DND-41 (cell line): ENCODE measurements around the gene EPHB2.

Experiments
- ATAC-seq: fragments of 200-7000 bp; cut with Tn5 transposase; 3 replicates; pipeline ENCODE4 v1.9.1; 2021; ENCODE audit warnings: low read depth; ENCODE audit not compliant: insufficient read depth
- DNase-seq: peaks from one replicate; pipeline ENCODE4 v3.0.0-alpha.2; 2020
- H2AFZ ChIP-seq: 2 replicates; pipeline ENCODE4 v1.6.0; 2012; ENCODE audit warnings: low read depth, low read length
- H3K27ac ChIP-seq: 2 replicates; pipeline ENCODE4 v1.5.1; 2012; ENCODE audit warnings: low read length, inconsistent platforms
- H3K27me3 ChIP-seq: fragments of 200-600 bp; sonication (generic); 2 replicates; pipeline ENCODE4 v1.6.0; 2012; ENCODE audit warnings: low read length, mild to moderate bottlenecking, inconsistent platforms; ENCODE audit not compliant: insufficient read depth, poor library complexity
- H3K36me3 ChIP-seq: 2 replicates; pipeline ENCODE4 v1.5.1; 2012; ENCODE audit warnings: low read length, inconsistent platforms; ENCODE audit not compliant: insufficient read depth
- H3K4me1 ChIP-seq: 2 replicates; pipeline ENCODE4 v1.5.1; 2012; ENCODE audit warnings: mild to moderate bottlenecking, low read length; ENCODE audit not compliant: insufficient read depth
- H3K4me2 ChIP-seq: 2 replicates; pipeline ENCODE4 v1.6.0; 2012; ENCODE audit warnings: mild to moderate bottlenecking, moderate library complexity, low read length, inconsistent platforms; ENCODE audit not compliant: insufficient read depth
- H3K4me3 ChIP-seq, 2 experiments: fragments of 200-600 bp in 1 of 2; shearing (Covaris generic) in 1 of 2; 2 replicates each; pipeline ENCODE4 v1.5.1; 2012 to 2016; ENCODE audit warnings: inconsistent platforms in 2 of 2, low read length in 2 of 2, mild to moderate bottlenecking in 2 of 2, low read depth in 1 of 2, moderate library complexity in 1 of 2
- H3K79me2 ChIP-seq: 2 replicates; pipeline ENCODE4 v1.6.0; 2012; ENCODE audit warnings: low read length, inconsistent platforms; ENCODE audit not compliant: insufficient read depth
- H3K9ac ChIP-seq: 2 replicates; pipeline ENCODE4 v1.6.0; 2012; ENCODE audit warnings: low read depth, mild to moderate bottlenecking, inconsistent platforms, low read length, moderate library complexity
- H3K9me3 ChIP-seq: 2 replicates; pipeline ENCODE4 v1.5.1; 2012; ENCODE audit warnings: low read length, moderate library complexity, mild to moderate bottlenecking, inconsistent platforms; ENCODE audit not compliant: insufficient read depth, severe bottlenecking
- H4K20me1 ChIP-seq: 2 replicates; pipeline ENCODE4 v1.6.0; 2012; ENCODE audit warnings: low read length; ENCODE audit not compliant: insufficient read depth
- EZH2 ChIP-seq: IDR thresholded peaks from 3 replicates; pipeline ENCODE4 v1.6.1; 2012; ENCODE audit warnings: borderline replicate concordance, low read depth, mild to moderate bottlenecking, moderate library complexity, low read length, inconsistent platforms; ENCODE audit not compliant: severe bottlenecking
- TF ChIP-seq, protein P1 (sequence below): IDR thresholded peaks from 2 replicates; pipeline ENCODE4 v1.5.1; 2012; ENCODE audit warnings: borderline replicate concordance, low read length, moderate library complexity, mild to moderate bottlenecking; ENCODE audit not compliant: poor library complexity, severe bottlenecking; ENCODE audit errors: extremely low read depth

EPHB2 gene

DNA sequence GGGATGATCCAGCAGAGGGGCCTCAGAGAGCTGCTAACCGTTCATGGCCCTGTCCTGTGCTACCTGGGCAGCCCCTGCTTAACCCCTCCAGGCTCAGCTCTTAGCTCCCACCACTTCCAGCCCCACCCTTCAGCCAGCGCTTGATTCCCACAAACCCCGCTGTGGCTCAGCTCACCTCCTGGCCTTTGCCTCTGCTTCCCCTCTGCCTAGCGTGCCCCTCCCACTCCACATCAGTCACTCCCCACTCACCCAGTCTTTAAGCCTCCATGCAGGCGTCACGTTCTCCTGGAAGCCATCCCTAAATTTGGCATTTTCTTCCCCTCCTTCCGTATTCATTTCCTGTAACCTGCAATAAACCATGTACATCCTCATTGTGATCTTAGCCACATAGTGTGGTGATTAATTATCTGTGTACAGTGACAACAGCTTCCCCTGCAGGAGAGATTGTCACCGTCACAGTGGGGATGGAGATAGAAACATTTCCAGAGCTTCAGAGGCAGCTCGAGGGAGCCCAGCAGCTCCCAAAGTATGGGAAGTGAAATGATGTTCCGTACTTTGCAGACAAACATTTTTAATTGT lies 65.5 kb downstream of the EPHB2 start:
- no peak for ATAC-seq
- Histone ChIP-seq H3K79me2 (no peaks in the 10 kb centered on the region), H3K9me3 (no peaks in the 10 kb centered on the region), H3K9ac (no peak overlapping the region), H3K4me3 (no peak overlapping the region), H3K27ac (no peak overlapping the region), H3K36me3 (no peaks in the 10 kb centered on the region), H3K27me3 (peaks cover 7% of the 10 kb centered on the region), H2AFZ (no peak overlapping the region), H4K20me1 (no peaks in the 10 kb centered on the region; the same call in 1 of the 2 replicates), H3K4me1 (no peaks in the 10 kb centered on the region), H3K4me2 (no peak overlapping the region)
- TF ChIP-seq EZH2: no peak
- TF ChIP-seq, protein P1, sequence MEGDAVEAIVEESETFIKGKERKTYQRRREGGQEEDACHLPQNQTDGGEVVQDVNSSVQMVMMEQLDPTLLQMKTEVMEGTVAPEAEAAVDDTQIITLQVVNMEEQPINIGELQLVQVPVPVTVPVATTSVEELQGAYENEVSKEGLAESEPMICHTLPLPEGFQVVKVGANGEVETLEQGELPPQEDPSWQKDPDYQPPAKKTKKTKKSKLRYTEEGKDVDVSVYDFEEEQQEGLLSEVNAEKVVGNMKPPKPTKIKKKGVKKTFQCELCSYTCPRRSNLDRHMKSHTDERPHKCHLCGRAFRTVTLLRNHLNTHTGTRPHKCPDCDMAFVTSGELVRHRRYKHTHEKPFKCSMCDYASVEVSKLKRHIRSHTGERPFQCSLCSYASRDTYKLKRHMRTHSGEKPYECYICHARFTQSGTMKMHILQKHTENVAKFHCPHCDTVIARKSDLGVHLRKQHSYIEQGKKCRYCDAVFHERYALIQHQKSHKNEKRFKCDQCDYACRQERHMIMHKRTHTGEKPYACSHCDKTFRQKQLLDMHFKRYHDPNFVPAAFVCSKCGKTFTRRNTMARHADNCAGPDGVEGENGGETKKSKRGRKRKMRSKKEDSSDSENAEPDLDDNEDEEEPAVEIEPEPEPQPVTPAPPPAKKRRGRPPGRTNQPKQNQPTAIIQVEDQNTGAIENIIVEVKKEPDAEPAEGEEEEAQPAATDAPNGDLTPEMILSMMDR: no peak
- DNase-seq: no peak

DNA sequence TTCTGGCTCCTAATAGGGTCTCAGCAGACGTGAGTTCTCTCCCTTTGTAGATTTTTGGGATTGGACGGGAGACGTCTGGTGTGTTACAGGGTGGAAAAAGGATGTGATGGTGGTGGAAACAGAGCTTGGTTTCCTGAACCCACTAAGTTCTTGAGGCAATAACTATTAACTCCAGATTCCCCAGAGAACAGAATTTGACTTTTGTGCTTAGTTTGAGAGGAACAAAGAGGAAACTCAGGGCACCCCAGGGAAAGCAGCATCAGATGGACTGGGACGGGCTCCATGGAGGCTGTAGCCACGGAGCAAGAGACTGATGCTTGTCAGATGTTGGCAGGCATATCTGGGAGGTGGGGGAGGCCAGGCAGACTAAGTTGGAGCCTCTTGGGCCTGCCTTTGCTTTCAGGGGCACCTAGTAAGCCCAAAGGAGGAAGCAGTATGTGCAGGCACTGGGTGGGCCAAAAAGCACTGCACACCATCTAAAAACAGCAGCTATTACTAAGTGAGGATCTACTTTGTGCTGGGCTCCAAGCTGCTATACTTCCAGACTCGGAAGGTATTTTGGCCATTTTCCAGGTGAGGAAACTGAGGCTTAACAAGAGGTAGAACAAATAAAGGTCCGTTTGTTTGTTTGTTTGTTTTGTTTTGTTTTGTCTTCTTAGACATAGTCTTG lies 66.9 kb downstream of the EPHB2 start:
- no peaks in the 10 kb centered on the region for H3K4me1 ChIP-seq
- no peaks in the 10 kb centered on the region; the same call in 1 of the 2 replicates for H4K20me1 ChIP-seq
- no peaks in the 10 kb centered on the region for H3K36me3 ChIP-seq

DNA sequence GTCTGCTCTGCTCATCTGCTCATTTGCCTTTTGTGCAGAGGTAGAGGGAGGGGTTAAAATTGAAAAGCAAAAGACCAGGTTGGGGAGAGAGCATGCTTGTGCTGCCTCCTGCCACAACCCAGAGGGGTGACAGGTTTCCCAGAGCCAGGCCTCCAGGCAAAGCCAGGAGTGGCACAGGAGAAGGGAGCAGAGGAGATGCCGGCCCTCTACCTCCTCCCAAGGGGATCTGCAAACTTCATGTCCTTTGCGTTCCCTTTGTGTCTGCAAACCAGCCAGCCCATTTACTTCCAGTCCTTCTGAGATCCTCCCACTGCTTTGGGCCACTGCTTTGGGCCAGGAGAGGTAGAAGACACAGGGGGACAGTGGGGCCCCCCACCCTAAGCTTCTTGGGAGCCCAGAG lies 67.8 kb downstream of the EPHB2 start:
- no peak for TF ChIP-seq EZH2
- TF ChIP-seq, protein P1: no peak
- ATAC-seq (no peak), DNase-seq (no peak)
- Histone ChIP-seq H3K4me3 (no peak overlapping the region), H3K79me2 (no peaks in the 10 kb centered on the region), H3K4me2 (no peak overlapping the region), H3K9me3 (no peaks in the 10 kb centered on the region), H2AFZ (no peak overlapping the region), H3K27me3 (peaks cover 3% of the 10 kb centered on the region), H3K4me1 (no peaks in the 10 kb centered on the region), H3K9ac (no peak overlapping the region), H3K27ac (no peak overlapping the region), H4K20me1 (peaks cover 3% of the 10 kb centered on the region; the same call in 1 of the 2 replicates), H3K36me3 (no peaks in the 10 kb centered on the region)

More for the DNA sequence above, 66.9 kb downstream of the EPHB2 start:
- Histone ChIP-seq H3K27ac (no peak overlapping the region), H3K4me2 (no peak overlapping the region), H3K9me3 (no peaks in the 10 kb centered on the region), H2AFZ (no peak overlapping the region), H3K27me3 (peaks cover 7% of the 10 kb centered on the region), H3K79me2 (no peaks in the 10 kb centered on the region), H3K4me3 (no peak overlapping the region), H3K9ac (no peak overlapping the region)
- ATAC-seq (no peak), DNase-seq (no peak)
- TF ChIP-seq EZH2: no peak
- TF ChIP-seq, protein P1: no peak
